Activated CD4-positive, alpha-beta T cell treated with anti-CD3 and anti-CD28 coated beads, Interleukin-2, amount 50 U/mL, for 4 hours (primary cell): Measurements from ENCODE around the gene NCKAP5L.
A peak's percentile ranks its signal among the peaks of the same experiment; 100 is the strongest.
"Not testable (repeated sequence)": the region's sequence is repeated elsewhere in the genome, so short reads cannot be mapped to it uniquely, and the experiment has no call there.

Source experiments
- DNase-seq, 2 experiments: peaks; one replicate each; pipeline ENCODE4 v3.0.0-alpha.2; 2020

Gene NCKAP5L

DNA sequence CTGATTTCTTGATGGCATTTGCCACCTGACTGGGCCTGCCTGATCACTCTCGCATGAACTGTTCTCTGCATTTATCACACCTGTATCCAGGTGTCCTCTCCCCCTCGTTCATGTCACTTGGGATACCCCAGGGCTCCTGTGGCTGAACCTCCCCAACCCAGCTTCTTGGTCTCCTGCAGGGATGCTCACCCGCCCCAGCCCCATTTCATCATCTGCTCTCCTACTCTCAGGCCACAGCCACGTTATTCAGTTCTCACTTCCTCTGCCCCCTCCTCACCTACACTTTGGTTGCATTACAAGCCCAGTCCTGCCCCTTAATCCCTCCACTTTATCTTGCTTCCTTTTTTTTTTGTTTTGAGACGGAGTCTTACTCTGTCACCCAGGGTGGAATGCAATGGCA lies 51.4 kb downstream of the NCKAP5L start:
- DNase-seq, result no peak

GRCh38 chr12:49776413-49776812 lies 51.8 kb downstream of the NCKAP5L start:
- peak; percentile 21 to 31 for DNase-seq

- not testable (repeated sequence) for DNase-seq
These were observed 55.1 kb downstream of the NCKAP5L start for GRCh38 chr12:49773102-49773501.

GRCh38 chr12:49767333-49767732 lies 60.9 kb downstream of the NCKAP5L start:
- DNase-seq, result no peak

- no peak for DNase-seq
These were observed 62.1 kb downstream of the NCKAP5L start for GRCh38 chr12:49766115-49766455.

GRCh38 chr12:49764126-49764525 lies 64.1 kb downstream of the NCKAP5L start:
- no peak for DNase-seq

DNA sequence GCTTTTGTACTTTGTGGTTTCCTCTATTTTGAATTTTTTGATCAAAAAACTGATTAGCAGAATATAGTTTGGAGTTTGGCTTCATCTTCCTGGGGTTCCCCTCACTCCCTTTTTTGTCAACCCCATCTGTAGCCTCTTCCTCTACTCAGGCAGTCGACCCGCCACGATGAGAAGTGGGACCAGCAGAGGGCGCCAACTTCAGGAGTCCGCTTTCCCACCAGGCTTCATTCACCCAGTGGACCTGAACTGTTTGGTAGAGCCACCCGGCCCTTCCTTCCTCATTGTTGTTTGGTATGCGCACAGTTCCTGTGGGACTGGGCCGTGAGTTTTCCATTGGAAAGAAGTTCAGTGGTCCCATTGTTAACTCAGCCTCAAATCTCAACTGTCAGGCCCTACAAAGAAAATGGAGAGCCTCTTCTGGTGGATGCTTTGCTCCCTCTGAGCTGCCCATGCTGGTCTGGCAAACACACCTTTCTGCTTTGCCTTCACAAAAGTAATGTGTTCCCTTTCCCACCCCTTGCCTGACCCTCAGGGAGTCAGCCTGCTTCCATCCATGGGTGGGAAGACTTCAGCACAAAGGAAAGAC lies 65.1 kb downstream of the NCKAP5L start:
- peak; percentile 71 to 79 for DNase-seq

DNA sequence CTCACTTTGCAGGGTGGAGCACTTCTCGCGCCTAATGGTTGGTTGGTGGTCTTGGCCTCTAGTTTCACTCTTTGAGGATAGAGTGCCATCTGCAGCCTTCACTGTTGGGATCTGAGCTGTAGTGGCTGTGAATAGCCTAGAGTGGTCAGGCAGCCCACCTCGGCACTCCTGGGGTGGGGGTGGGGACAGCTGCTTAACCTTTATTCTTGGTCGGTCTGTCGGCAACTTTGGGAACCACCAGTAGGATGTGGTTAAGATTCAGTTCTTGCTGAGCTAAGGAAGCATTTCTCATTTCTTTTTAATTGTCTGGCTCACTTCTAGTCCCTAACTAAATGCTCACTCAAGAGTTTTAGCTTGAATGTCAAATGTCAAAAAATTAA lies 65.8 kb downstream of the NCKAP5L start:
- no peak for DNase-seq

DNA sequence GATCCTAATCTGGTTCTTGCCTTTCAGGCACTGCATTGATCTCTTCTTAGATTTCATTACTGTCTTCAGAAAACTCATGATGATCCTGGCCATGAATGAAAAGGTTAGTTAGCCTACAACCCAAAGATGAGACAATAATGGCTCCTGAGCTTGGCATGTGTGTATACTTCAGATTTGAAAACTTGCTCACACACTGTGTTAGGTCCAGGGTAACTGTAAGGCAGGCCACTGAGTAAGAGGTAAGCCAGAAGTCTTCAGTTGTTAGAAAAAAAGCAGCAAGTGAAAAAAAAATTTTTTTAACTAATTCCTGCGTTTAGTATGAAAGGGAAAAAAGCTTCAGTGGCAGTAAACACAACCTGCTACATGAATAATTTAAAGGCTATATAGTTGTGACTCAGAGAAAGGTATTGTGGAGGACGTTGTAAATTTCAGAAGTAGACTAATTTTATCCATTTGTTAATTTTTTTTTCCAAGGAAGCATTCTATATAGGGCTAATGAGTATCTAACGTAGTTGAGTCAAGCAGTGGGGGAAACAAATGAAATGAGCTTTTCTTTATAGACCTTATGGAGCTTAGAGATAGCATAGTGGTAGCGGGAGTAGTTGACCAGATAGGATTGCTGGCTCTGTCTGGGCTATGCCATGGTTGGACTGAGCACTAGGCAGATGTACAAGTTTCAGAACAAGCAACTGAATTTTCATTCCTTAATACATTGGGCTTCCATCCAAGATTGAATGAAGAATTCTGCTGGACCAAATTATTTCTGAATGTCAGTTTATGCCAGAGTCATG lies 66.3 kb downstream of the NCKAP5L start:
- DNase-seq, result no peak

DNA sequence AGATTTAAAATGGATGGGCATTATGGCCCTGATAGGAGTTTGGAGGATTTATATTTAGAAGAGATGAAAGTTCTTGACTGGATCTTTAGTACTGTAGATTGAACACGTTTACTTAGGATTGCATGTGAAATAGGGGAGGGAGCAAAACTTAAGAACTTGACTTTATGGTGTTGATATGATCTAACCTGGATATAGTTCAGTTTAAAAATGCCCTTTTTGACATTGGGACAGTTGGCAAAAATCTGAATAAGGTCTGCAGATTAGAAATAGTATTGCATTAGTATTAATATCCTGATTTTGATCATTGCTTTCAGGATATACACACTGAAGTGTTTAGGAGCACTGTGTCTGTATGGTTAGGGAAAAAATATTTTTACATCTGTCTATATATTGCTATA lies 77.2 kb downstream of the NCKAP5L start:
- no peak for DNase-seq

DNA sequence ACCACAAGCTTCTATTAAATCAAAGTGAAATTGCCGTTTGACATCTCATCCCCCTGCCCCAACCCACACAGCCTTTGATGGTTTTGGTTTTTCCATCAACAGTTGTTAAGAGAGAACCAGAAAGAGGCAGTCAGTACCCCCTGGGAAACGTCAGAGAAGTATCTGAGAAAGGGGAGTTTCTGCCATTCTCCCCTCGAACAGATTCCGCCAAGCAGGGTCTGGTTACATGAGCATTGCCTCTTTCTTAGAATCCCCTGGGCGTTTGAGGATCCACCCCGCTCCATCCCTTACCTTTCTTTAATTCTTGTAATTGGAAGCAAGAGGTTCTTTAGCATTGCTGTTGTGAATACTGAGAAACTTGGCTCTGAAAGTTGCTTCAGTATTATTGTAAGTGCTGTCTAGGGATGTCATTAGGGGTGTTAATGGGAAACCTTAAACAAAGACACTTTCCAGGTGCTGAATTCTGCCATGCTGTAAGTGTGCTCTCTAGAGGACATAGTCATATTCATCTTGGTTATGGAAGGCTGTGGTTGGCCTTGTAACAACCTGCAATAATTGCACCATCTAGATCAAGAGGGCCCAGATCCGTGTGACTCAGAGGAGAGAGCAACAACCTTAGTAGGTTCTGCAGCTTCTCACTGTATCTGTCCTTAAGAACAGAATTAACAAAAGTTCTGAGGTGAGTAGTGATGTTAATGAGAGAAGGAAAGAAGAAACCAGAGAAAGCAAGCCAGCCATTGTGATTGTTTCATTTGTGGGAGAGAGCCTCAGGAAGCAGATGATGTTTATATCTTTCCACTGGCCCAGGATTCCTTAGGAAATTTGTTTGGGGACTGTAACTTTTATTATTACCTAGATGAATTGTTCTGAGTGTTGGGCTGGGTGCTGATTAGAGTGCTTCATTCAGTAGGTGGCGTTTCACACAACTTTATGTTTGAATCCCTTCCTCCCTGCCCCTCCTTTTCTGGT lies 77.9 kb downstream of the NCKAP5L start:
- peak; percentile 36 to 40 for DNase-seq

DNA sequence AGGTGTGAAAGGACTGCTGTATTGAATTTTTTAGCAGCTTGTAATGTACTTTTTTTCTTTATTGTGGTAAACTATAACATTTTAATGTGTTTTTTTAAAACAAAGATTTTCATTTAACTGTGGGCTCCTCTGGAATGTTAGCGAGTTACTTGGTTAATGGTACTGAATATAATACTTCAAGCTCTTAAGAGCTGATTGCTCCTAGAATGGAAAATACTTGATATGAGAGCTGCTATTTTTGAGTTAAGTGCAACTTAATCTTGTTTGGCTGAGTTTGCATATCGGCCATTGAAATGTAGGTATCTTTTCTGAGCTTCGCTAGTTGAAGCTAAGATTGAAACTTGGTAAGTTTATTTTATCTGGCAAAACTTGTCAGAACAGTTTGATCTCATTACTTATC lies 79.4 kb downstream of the NCKAP5L start:
- DNase-seq, result no peak

DNA sequence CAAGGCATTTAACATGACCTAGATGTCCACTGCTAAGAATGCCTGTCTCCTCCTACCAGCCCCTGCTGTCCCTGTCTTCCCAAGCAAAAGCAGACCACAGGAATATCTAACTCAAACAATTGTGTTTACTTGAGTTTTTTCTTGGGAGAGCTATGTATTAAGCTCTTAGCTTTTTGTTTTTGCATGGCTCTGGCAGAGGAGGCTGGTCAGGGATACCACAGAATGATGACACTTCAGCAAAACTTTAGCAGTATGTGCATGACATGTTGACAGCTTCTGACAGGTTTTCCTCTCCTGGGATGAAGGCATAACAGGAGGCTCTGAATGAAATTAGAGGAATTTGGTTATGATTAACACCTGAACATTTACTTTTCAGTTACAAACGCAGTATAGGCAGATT lies 79.9 kb downstream of the NCKAP5L start:
- no peak for DNase-seq

DNA sequence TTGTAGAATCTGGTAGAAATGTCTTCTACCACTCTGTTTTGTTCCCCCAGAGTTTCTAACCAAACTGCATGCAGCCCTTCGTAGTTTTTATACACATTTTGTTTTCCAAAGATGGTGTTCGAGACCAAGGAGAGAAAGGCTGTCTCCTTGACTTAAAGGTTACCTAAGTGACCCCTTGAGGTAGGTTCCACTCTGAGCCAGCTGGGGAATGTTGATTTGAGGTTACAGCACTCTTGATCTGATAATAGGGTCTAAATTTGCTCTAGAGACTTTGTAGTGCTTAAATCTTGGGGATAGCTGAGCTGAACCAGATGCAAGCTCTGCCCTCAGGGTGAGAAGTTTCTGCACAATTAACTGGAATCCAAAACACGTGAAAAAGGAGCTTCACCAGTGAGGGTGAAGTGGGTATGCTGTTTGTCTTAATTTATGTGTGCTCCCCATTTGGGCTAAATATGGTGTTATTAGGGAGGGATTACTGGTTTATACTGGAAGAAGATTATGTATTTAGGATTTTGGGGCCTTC lies 83.8 kb downstream of the NCKAP5L start:
- DNase-seq, result no peak

GRCh38 chr12:49741882-49742620 lies 86.2 kb downstream of the NCKAP5L start:
- peak; percentile 81 to 84 for DNase-seq
